ENCODE measurements around the gene RGS9. TPM values are rescaled to one million over a fixed set of nuclear protein-coding genes. Genes with fewer than 3 reads are reported as not detected.
"Not testable (repeated sequence)": the region's sequence is repeated elsewhere in the genome, so short reads cannot be mapped to it uniquely, and the experiment has no call there.

RGS9 gene
- 1 to 10 TPM; 3.2 to 4.0 TPM for total RNA-seq

DNA sequence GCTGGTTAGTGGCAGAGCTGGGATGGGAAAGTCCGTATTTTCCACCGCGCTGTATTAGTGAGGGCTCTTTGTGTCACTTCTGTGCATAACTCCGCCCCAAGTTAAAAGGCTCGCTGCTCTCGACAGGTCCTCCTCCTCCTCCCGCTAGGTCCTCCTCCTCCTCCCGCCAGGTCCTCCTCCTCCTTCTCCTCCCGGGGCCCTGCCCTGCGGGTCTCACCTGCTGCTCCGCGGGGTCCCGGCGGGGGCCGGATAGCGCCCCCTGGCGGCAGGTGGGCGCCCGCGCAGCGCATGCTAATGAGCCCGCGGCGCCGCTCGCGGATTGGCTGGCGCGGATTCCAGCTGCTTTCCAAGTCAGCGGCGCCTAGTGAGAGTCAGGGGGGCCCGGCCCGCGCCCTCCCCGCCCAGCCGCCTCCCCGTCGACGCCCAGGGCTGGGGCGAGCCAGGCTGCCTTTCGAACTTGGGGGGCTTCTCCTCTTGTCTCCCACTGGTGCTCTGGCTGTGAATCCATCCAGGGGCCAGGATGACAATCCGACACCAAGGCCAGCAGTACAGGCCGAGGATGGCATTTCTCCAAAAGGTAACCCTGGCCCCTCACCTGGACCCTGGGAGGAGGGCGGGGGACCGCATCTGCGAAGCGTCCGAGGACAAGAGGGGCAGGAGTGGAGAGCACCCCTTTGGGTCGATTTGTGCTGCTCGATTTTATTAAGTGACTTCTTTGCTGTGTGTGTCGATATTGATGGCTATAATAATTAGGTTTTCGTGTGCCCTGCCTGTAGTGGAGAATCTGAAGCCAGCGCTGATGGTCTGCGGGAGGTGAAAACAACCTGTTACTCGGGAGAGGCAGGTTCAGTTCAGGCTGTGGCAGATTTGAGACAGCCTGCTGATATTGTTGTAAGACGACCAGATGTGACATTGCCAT, at the start of gene RGS9:
RGS9 (plus strand) TSS at position 350 of the 919 bp plus-strand sequence; CDS start at position 521, 171 bp downstream.
- H3K4me3 ChIP-seq, result peak within 1 kb of the TSS; percentile 79
- TF ChIP-seq, protein P1, sequence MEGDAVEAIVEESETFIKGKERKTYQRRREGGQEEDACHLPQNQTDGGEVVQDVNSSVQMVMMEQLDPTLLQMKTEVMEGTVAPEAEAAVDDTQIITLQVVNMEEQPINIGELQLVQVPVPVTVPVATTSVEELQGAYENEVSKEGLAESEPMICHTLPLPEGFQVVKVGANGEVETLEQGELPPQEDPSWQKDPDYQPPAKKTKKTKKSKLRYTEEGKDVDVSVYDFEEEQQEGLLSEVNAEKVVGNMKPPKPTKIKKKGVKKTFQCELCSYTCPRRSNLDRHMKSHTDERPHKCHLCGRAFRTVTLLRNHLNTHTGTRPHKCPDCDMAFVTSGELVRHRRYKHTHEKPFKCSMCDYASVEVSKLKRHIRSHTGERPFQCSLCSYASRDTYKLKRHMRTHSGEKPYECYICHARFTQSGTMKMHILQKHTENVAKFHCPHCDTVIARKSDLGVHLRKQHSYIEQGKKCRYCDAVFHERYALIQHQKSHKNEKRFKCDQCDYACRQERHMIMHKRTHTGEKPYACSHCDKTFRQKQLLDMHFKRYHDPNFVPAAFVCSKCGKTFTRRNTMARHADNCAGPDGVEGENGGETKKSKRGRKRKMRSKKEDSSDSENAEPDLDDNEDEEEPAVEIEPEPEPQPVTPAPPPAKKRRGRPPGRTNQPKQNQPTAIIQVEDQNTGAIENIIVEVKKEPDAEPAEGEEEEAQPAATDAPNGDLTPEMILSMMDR (IDR thresholded peaks at IDR 0.05), result peak; percentile 99
- no peaks in the 10 kb centered on the region for H3K36me3 ChIP-seq
- H3K4me1 ChIP-seq (ENCODE audit: control insufficient read depth in 1 of 2, low read depth in 2 of 2), result peaks cover 0 to 13% of the 10 kb centered on the region in 2 donors
- no peaks in the 10 kb centered on the region for H3K9me3 ChIP-seq
- H3K27me3 ChIP-seq (replicated peaks; ENCODE audit: insufficient read depth), result no peaks in the 10 kb centered on the region
- peak; percentile 16 for DNase-seq (ENCODE audit: low spot score)
- ATAC-seq (ENCODE audit: insufficient number of reproducible peaks, low FRiP score, low read depth), result peak; percentile 64
- H3K27ac ChIP-seq, result peak within 1 kb of the TSS in 1 of 2 donors; percentile 23

DNA sequence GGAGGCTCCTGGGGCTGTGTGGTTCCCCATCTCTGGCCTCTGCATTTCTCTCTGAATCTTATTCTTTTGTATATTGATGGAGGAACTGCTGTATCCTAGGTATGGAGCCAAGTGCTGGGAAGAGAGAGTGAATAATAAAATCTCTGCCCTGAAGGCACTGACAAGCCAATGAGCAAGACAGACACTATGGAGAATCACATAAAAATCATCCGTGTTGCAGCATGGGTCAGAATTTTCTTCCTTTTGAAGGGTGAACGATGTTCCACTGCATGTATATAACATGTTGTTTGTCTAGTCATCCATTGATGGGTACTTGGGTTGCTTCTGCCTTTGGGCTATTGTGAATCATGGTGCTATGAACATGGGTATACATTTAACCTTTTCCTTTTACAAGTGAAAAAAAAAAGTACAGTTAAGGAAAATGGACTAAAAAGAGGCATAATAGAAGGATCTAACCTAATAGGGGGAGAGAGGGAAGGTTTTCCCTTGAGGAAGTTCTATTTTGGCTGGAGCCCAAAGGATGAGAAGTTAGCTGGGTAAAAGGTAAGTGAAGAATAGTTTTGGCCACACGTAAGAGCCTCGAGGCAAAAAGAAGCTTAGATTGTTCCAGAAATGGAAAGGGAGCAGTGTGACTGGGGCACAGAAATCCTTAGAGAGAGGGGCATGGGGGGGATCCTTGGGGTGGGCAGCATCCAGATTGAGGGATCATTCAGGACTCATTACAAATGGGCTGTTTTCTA, 48.4 kb upstream of the RGS9 start:
- Histone ChIP-seq H3K9me3 (no peaks in the 10 kb centered on the region), H3K27ac (no peak overlapping the region), H3K4me3 (no peak overlapping the region), H3K27me3 (replicated peaks; ENCODE audit: insufficient read depth) (no peaks in the 10 kb centered on the region), H3K4me1 (ENCODE audit: control insufficient read depth in 1 of 2, low read depth in 2 of 2) (no peaks in the 10 kb centered on the region), H3K36me3 (no peaks in the 10 kb centered on the region)
- ATAC-seq (ENCODE audit: insufficient number of reproducible peaks, low FRiP score, low read depth) (no peak), DNase-seq (ENCODE audit: low spot score) (no peak)
- TF ChIP-seq, protein P1 (IDR thresholded peaks at IDR 0.05), result no peak

DNA sequence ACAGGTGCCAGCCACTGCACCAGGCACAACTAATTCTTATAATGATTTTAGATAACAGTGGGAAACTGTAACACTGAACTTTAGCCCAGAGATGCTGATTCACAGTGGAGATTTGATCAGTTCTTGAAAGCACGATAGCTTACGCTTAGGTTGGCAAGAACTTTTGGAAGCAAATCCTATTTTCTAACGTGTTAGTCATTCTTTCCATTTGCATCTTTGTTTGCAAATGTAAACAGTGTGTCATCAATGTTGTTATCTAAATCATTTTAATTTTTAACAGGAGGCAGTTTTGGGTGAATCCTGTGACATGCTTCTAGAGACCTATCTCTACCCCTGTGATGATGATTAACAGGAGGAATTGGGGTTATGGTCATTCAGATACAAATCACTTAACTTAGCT, 44.9 kb upstream of the RGS9 start:
- ATAC-seq (ENCODE audit: insufficient number of reproducible peaks, low FRiP score, low read depth) (no peak), DNase-seq (ENCODE audit: low spot score) (no peak)
- Histone ChIP-seq H3K27me3 (replicated peaks; ENCODE audit: insufficient read depth) (no peaks in the 10 kb centered on the region), H3K9me3 (no peaks in the 10 kb centered on the region), H3K36me3 (no peaks in the 10 kb centered on the region), H3K27ac (no peak overlapping the region), H3K4me1 (ENCODE audit: control insufficient read depth in 1 of 2, low read depth in 2 of 2) (no peaks in the 10 kb centered on the region), H3K4me3 (no peak overlapping the region)
- TF ChIP-seq, protein P1 (IDR thresholded peaks at IDR 0.05), result no peak

DNA sequence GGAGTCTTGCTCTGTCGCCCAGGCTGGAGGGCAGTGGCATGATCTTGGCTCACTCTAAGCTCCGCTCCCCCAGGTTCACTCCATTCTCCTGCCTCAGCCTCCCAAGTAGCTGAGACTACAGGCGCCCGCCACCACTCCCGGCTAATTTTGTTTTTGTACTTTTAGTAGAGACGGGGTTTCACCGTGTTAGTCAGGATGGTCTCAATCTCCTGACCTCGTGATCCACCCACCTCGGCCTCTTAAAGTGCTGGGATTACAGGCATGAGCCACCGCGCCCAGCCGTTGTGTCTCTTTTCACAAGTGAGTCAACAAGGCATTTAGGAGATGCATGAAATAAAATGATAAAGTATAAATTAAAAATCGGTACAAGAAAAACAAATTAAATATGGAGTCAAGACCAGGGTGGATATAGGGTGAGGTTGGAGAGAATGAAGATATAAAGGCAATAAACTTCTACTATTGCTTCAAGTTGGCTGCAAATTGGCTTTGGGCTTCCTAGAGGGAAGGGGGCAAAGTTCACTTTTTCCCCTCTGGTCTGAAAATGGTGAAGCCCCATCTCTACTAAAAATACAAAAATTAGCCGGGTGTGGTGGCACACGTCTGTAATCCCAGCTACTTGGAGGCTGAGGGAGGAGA, 44.3 kb upstream of the RGS9 start:
- not testable (repeated sequence) for H3K9me3 ChIP-seq; H3K27ac ChIP-seq; H3K4me1 ChIP-seq (ENCODE audit: control insufficient read depth in 1 of 2, low read depth in 2 of 2); ATAC-seq (ENCODE audit: insufficient number of reproducible peaks, low FRiP score, low read depth); H3K27me3 ChIP-seq (replicated peaks; ENCODE audit: insufficient read depth); DNase-seq (ENCODE audit: low spot score); H3K4me3 ChIP-seq; H3K36me3 ChIP-seq

DNA sequence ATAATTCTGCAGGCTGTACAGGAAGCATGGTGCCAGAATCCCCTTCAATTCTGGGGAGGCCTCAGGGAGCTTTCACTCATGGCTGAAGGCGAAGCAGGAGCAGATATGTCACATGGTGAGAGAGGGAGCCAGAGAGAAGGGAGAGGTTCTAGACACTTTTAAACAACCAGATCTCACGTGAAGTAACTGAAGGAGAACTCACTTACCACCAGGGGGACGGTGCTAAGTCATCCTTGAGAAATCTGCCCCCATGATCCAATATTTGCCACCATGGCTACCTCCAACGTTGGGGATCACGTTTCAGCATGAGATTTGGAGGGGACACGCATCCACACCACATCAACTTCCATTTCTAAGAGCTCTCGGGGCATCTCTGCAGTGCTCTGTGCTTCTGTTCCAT, 43.2 kb upstream of the RGS9 start:
- Histone ChIP-seq H3K4me3 (no peak overlapping the region), H3K4me1 (ENCODE audit: control insufficient read depth in 1 of 2, low read depth in 2 of 2) (no peaks in the 10 kb centered on the region), H3K36me3 (no peaks in the 10 kb centered on the region), H3K9me3 (no peaks in the 10 kb centered on the region), H3K27me3 (replicated peaks; ENCODE audit: insufficient read depth) (no peaks in the 10 kb centered on the region), H3K27ac (no peak overlapping the region)
- no peak for DNase-seq (ENCODE audit: low spot score)
- no peak for ATAC-seq (ENCODE audit: insufficient number of reproducible peaks, low FRiP score, low read depth)
- TF ChIP-seq, protein P1 (IDR thresholded peaks at IDR 0.05), result no peak
